RWPE2 (cell line): ENCODE results near the gene NEURL1B.

ENCODE experiments used
- ATAC-seq: fragments of 200-7000 bp; cut with Tn5 transposase; 3 replicates; pipeline ENCODE4 v1.9.1; 2021; ENCODE audit warnings: low read depth
- DNase-seq: peaks from one replicate; pipeline ENCODE4 v3.0.0-alpha.2; 2020; ENCODE audit warnings: low spot score
- H3K27ac ChIP-seq: fragments of 450-650 bp; 2 replicates; pipeline ENCODE4 v1.5.1; 2017; ENCODE audit warnings: mild to moderate bottlenecking; ENCODE audit not compliant: poor library complexity, severe bottlenecking
- H3K27me3 ChIP-seq: fragments of 250-450 bp; sonication (Bioruptor Pico); 2 replicates; pipeline ENCODE4 v1.5.1; 2021; ENCODE audit warnings: mild to moderate bottlenecking, moderate library complexity; ENCODE audit not compliant: insufficient read depth, poor library complexity, severe bottlenecking
- H3K36me3 ChIP-seq: fragments of 250-450 bp; sonication (Bioruptor Pico); 2 replicates; pipeline ENCODE4 v1.5.1; 2020; ENCODE audit warnings: low read depth, mild to moderate bottlenecking, moderate library complexity
- H3K4me1 ChIP-seq: fragments of 250-450 bp; sonication (Bioruptor Pico); 2 replicates; pipeline ENCODE4 v1.5.1; 2021; ENCODE audit warnings: mild to moderate bottlenecking, moderate library complexity; ENCODE audit not compliant: insufficient read depth, poor library complexity, severe bottlenecking
- H3K4me3 ChIP-seq: fragments of 250-450 bp; sonication (Bioruptor Pico); 2 replicates; pipeline ENCODE4 v1.5.1; 2021; ENCODE audit warnings: mild to moderate bottlenecking, moderate library complexity; ENCODE audit not compliant: severe bottlenecking
- H3K9me3 ChIP-seq: fragments of 250-450 bp; sonication (Bioruptor Pico); 2 replicates; pipeline ENCODE4 v1.5.1; 2021; ENCODE audit warnings: mild to moderate bottlenecking, moderate library complexity; ENCODE audit not compliant: severe bottlenecking
- CTCF ChIP-seq: fragments of 450-650 bp; IDR thresholded peaks from one replicate; pipeline ENCODE4 v1.5.1; 2017; ENCODE audit warnings: mild to moderate bottlenecking, moderate library complexity; ENCODE audit not compliant: poor library complexity, severe bottlenecking

The NEURL1B gene

GRCh38 chr5:172690258-172691075 lies 49.4 kb downstream of the NEURL1B start:
- no peak for DNase-seq
- no peak for ATAC-seq
- Histone ChIP-seq H3K4me1 (no peaks in the 10 kb centered on the region), H3K27ac (no peak overlapping the region), H3K9me3 (no peaks in the 10 kb centered on the region), H3K27me3 (no peaks in the 10 kb centered on the region), H3K4me3 (no peak overlapping the region), H3K36me3 (peaks cover 25% of the 10 kb centered on the region)
- no peak for TF ChIP-seq CTCF

DNA sequence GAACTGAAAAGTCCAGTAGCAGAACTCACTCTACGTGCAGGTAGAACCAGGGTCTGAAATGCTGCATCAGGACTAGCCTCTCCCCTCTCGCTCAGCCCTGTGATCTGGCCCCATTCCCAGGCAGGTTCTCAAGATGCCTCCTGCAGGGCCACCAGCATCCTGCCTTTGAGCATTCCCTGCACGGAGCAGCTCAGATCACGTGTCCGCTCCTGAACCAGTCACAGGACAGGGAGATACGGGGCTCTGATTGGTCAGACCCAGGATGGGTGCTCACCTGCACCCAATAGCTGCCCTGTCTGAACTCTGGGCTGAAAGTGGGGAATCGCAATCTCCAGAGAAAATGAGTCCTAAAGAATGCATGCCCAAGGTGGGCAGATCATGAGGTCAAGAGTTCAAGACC lies 50.8 kb downstream of the NEURL1B start:
- DNase-seq: no peak
- ATAC-seq: no peak
- H3K9me3 ChIP-seq: no peaks in the 10 kb centered on the region
- no peak overlapping the region for H3K4me3 ChIP-seq
- no peak for TF ChIP-seq CTCF
- H3K36me3 ChIP-seq: peaks cover 15% of the 10 kb centered on the region
- no peaks in the 10 kb centered on the region for H3K27me3 ChIP-seq
- no peaks in the 10 kb centered on the region for H3K4me1 ChIP-seq
- H3K27ac ChIP-seq: no peak overlapping the region

DNA sequence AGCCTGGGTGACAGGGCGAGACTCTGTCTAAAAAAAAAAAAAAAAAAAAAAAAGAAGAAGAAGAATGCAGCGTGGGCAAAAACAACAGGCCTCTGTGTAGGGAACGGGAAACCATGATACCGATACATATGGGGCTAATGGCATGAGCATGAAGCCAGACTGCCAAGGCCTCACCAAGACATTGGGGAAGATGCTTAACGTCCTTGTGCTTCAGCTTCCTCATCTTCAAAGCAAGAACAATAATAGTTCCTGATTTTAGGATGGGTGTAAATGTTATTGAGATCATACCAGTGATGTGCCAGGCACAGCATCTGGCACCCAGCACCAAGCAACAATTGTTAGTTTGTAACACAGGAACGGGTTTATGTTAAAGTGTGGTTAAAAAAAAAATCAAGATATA lies 51.4 kb downstream of the NEURL1B start:
- H3K27me3 ChIP-seq: no peaks in the 10 kb centered on the region
- H3K27ac ChIP-seq: no peak overlapping the region
- no peak overlapping the region for H3K4me3 ChIP-seq
- ATAC-seq (no peak), DNase-seq (no peak)
- TF ChIP-seq CTCF: no peak
- H3K9me3 ChIP-seq: no peaks in the 10 kb centered on the region
- H3K36me3 ChIP-seq: peaks cover 9% of the 10 kb centered on the region
- H3K4me1 ChIP-seq: no peaks in the 10 kb centered on the region

- Histone ChIP-seq H3K27ac (no peak overlapping the region), H3K27me3 (no peaks in the 10 kb centered on the region), H3K4me1 (no peaks in the 10 kb centered on the region), H3K9me3 (no peaks in the 10 kb centered on the region), H3K4me3 (no peak overlapping the region), H3K36me3 (peaks cover 4% of the 10 kb centered on the region)
- ATAC-seq: no peak
- TF ChIP-seq CTCF: no peak
- no peak for DNase-seq
These were observed 51.9 kb downstream of the NEURL1B start for GRCh38 chr5:172692981-172693380.

DNA sequence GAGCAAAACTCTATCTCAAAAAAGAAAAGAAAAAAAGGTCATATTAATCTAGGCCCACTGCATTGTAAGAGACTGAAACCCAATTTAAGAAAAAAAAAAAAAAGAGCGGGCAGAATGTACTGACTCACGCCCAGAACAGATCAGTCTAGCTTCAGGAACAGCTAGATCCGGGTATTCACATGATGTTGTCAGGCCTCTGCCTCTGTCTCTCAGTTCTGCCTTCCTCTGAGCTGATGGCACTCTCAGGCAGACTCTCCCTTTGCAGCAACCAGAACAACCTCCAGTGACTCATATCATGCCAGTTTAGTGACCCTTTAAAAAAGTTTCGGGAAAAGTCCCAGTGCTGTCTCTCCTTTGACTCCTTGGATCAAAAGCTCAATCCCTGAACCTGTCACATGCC lies 53.0 kb downstream of the NEURL1B start:
- Histone ChIP-seq H3K4me1 (no peaks in the 10 kb centered on the region), H3K27me3 (no peaks in the 10 kb centered on the region), H3K36me3 (no peaks in the 10 kb centered on the region; the same call in 1 of the 2 replicates), H3K4me3 (no peak overlapping the region), H3K27ac (no peak overlapping the region), H3K9me3 (no peaks in the 10 kb centered on the region)
- DNase-seq: no peak
- TF ChIP-seq CTCF: no peak
- 0 out of 3 replicates have a peak, but pooled peaks have one; percentile 2 for ATAC-seq
